OCI-LY7 (cell line): Measurements from ENCODE around the gene PTH. TPM values are rescaled to one million over a fixed set of nuclear protein-coding genes. Genes with fewer than 3 reads are reported as not detected.

ENCODE experiments used
- total RNA-seq, 2 experiments: library from RNA; depleted of rRNA in 1 of 2; stranded (reverse); fragments of >200 nt in 1 of 2; shearing (Covaris generic) in 1 of 2; gene quantifications; 2 replicates each; pipeline ENCODE4 v1.2.3, GENCODE V29; 2014 to 2022

The PTH gene
- total RNA-seq, 2 experiments from 2014 or later: not detected

Other genes with a start within 250 kb of the PTH start
- not detected in 2 replicates for gene BMAL1, start 218.2 kb downstream of the PTH start, total RNA-seq (2014; rRNA removed; shearing (Covaris generic))
- gene BMAL1, start 218.2 kb downstream of the PTH start, total RNA-seq (2022): not detected in 2 replicates
- gene BTBD10, start 32.8 kb downstream of the PTH start, total RNA-seq (2014; rRNA removed; shearing (Covaris generic)): 23.7 and 25.0 TPM in 2 replicates
- gene BTBD10, start 32.8 kb downstream of the PTH start, total RNA-seq (2022): 21.3 and 23.0 TPM in 2 replicates
- gene FAR1, start 172.7 kb upstream of the PTH start, total RNA-seq (2014; rRNA removed; shearing (Covaris generic)): 52.1 and 61.2 TPM in 2 replicates
- gene FAR1, start 172.7 kb upstream of the PTH start, total RNA-seq (2022): 87.7 and 97.3 TPM in 2 replicates